NOMO-1 treated with dmso at 0.1 percent for 144 hours (cell line): ENCODE results near the gene HEY2.

Source experiments
- DNase-seq: peaks from one replicate; lab custom pipeline; 2025; ENCODE audit not compliant: unreplicated experiment; lab: John Stamatoyannopoulos, UW

HEY2 gene

DNA sequence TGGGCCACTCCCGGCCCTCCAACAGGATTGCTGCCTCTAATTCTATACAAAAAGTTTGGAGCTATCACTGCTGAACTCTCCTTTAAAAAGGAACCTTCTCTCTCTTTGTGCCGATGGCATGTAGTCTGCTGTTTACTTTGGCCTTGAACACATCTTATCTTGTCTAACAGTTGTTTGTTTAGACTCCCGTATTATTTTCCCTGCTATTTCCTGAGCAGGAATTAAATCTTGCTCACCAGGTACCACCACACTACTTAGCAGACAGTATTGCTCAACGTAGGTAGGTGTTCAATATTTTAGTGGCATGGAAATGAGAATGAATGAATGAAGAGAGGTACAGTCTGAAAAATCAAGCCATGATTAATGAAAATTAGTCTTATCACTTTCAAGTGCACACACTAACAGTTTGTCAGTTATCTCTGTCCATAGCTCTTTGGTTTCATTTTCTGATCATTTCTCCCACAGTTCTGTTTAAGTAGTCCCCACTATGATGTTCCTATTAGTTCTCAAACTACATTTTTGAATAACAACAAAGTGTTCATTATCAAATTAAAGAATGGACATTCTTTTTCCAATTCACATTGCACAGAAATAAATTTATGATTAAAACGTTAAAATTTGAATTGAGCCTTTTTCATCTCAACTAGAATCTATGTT is 6.8 kb upstream of the HEY2 start:
- DNase-seq = no peak

DNA sequence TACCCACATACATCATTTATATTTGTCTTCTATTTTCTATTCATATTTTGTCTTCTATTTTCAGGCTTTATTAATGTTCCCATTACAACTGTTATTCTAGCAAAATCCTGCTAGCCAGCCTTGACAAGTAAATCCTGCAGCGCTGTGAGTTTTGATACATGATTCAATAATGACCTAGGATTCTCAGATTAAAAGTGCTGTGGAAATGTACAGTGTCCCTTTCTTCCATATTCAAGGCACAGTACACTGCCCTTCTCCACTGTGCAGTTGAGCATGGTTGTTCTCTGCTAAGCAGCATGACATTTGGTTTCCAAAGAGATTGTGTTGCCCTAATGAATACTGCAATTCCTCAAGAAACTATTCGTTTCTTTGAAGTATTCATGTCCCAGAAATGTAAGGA is 5.8 kb upstream of the HEY2 start:
- no peak for DNase-seq

DNA sequence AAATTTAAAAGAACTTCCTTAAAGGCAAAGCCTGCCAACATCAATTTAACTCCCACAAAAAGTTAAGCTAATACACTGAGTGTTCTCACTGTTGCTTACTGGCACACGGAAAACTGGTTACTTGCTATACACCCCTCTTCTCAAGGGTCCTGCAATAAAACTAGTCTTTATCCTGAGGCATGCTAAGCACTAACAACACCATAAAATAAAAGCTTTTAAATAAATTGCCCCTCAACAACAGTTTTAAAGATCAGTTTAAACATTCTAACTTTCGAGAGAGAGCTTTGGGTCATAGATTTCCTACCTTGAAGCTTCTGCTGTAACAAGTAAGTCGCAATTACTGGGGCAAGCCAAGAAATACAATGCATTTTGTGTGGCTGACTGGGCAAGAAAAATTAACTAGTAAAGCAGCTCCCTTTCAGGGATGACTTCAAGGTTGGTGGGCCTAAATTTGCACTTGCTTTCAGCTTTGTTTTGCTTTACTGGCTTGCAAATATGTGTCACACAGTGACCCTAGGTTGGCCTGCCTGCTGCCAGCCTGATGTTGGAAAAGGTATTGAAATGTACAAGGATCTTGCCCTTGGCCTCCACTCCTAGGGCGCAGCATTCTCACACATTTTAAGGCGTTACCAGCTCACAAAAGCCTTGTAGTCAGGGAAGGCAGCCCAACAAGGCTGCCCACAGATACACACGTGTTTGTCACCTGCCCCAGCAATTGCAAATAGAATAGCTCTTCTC is 4.0 kb upstream of the HEY2 start:
- DNase-seq = no peak

DNA sequence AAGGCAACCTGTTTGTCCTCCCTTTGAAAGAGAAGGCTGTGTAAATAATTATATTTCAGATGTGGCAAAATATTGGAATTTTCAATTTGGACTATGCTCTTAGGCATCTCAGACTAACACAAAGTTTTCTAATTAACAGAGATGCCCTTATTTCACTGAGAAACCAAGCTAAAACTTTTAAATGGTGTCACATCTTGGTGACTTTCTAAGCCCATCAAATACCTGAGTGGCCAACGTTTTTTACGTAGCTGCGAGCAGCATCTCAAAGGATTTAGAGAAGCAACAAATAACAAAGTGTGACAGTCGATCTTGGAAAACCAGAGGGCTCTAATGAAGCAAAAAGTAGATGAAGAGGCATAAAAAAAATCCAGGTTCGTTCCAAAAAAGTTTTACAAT is 3.4 kb upstream of the HEY2 start:
- DNase-seq = no peak

DNA sequence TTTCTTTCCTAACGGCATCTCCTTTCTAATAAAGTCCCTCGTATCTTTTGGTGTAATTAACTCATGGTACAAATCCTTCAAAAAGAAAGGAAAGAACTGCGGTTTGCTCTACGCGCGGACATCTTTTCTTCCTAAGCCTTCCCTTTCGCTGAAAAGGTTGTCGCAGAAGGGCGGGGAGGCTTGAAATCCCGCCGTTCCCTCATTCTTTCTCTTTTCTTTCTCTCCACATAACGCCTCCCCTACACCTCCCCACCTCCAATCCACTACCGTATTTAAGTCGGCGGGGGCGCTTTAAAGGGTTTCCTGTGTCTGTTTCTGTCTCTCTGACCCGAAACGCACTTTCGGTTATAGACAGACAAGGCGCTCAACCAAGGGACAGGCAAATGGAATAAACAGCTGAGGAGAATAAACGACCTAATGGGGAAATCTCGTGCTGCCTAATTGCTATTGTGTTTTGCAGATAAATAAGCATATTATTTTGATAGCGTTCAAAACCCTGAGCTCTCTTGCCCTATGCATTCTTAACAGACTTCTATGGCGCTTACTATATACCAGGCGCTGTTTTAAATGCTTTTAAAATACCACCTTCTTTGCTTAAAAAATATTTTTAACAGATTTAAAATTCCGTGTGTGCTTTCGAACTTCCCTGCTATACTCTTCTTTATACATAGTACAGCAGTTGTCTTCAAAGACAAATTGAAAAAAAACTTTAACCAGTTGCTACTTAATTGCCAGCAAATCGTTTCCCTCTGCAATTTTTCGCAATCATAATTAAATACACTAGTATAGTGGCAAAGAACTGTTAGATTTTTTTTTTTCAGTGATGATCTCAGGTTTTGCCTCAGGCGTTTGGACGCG is 2.5 kb upstream of the HEY2 start:
- DNase-seq = no peak

DNA sequence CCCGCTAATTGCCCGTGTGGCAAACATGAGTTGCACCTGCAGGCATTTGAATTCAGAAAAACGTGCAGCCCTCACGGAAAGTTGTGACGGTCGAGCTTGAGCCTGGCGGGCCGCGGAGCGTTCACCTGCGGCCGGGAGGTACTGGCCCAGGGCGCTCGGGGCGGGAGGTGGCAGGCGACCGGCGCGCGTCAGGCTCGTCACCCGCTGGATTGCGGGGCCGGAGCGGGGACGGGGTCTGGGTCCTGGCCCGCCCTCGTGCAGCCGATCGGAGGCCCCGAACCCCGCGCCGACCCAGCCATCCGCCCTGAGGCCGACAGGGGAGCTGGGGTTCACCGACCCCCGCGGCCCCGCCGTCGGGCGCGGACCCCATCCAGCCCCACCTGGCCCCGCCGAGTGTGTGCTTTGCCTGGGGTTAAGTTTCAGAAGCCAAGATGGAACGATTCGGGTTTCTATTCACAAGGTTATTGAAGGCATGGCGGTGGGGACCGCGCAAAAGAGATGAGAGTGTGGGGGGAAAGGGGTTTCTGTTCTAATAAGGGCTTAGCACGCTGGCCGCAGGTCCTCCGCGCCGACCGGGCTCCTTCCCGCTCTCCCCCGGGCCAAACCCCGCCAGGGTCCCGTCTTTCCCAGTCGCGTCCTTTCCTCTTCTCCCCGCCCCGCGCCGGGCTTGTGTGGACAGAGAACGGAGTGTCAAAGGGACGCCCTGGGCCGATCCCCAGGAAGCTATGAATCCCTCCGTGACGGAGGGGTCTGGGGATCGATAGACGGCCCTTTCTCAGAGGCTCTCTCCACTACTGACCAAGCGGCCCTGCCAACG is 1.6 kb upstream of the HEY2 start:
- DNase-seq = no peak

DNA sequence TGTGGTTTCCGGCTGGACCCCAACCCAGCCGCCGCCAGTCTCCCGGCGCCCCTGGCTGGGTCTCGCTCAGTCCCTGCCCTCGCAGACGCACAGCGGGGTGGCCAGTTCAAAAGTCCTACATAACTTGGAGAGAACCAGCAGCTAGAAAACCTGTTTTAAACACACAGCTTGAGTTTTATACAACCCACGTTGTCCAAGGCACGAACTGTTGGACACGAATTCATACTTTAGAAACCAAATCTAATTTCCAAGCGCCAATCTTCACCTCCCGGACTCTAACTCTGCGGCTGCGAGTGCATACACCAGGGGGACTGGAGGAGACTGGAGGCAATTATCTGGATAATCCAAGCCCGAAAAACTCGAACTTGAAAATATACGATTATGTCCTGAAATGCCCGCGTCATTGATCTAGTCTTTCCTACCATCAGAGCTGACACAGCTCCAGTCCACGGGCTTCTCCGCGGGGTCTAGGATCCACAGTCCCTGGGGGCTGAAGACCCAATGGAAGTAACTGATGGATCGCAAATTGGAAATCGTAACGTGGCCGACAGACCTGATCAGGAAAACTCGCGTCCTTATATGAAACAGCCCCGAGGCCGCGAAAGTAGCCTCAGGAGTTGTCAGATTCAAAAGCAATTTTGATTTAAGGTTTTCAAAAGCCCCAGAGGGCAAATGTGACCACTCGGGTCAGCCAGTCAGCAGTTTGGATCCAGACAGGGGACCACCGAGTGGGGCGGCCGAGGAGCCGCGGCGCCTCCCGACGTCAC is 843 bp upstream of the HEY2 start:
- DNase-seq = no peak

DNA sequence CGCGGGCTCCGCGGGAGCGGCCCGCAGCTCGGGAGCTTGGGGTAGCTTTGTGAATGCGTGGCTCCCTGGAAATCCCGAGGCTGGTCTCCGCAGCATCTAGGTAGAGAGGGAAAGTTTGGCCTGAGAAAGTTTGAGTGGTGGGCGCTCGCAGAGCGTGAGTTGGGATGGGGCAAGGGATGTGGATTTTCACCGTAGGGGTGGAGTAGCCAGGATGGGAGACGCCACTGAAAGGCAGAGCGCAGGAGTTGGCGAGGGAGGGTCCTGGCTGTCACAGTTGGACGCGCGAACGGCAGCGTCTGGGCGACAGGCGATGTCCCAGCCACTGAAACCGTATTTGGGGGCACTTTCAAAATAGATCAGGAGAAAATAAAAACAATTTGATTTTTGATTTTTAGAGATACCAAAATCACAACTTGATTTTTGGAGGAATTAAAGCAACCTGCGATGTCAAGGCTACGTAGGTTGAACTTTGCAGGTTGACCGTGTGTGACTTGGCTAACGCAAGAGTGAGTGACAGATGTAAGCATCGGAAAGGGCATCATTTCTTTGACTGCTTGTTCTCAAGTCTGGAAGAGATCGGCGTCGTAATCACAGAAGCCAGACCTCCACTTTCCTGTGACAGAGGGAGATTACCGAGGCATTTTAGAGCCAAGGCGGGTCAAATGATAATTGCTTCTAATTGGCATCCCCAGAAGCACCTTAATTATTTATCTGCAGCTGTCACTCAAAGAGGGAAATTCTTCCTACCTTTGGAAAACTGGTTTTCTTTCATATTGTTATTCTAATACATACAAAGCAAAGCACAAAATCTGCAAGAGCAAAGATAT is 646 bp downstream of the HEY2 start:
- no peak for DNase-seq

DNA sequence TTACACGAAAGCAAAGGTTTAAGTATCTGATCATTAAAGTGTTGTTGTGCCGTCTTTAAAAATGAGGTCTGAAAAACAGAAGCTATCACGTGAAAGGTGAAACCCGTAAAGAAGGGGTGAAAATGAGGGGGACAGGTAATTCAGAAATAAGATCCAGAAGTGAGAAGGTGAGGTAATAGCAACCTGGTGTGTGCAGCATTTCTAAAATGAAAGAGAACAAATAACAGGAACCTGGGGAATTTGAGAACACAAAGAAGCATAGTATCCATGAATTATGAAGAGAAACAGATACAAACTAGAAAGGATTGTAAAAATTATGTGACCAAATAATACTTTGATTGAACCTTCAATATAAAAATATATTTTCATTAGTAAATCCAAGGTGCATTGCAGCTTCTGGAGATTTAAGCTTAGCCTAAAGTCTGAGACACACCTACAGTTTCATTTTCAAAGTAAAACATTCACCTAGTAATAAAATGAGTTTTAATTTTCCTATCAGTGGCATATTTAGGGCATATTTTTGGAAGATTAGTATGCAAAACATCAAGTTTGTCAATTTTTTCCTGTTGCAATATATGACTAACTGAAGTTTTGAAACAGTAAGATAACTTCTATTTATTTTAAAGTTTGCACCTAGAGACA is 1.4 kb downstream of the HEY2 start:
- DNase-seq = no peak

DNA sequence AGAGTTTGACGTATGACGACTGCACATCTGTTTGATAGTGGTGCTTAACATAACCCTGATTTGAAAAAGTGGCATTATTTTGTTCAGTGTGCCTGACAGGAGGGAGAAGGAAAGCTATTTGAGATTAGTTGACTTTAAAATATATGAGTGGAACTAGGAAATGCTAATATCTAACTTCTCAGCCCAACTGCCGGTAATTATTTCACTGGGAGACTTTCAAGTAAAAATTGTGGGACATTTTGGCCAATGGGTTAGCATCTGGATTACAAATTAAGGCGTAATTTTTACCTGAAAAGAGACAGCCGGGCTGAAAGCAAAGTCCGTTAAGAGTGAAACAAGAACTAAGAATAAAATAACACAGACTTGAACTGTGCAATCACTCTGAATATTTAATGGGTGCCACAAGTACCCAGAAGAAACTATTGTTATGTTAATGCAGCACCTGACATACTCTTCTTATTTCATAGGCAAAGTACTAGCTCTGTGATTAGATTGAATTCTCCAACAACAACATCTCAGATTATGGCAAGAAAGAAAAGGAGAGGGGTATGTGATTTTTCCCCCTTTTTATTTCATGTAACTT is 2.0 kb downstream of the HEY2 start:
- DNase-seq = no peak

DNA sequence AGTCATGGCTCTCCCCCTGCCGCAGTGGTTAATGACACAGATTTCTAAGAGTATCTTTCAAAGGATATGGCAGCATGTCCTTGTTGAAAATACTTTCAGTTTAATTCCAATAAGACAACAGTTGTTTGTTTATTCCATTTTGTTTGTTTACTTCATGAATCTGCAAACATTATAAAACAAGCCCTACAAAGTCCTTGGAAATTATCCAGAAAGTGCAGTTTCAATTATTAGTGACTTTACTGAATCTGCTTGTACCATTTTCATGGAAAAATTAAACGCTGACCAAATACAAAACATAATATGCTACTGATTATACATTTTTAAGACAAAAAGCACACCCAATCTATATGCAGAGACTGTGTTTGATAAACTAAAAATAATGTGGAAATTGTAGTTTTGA is 3.3 kb downstream of the HEY2 start:
- DNase-seq = no peak

DNA sequence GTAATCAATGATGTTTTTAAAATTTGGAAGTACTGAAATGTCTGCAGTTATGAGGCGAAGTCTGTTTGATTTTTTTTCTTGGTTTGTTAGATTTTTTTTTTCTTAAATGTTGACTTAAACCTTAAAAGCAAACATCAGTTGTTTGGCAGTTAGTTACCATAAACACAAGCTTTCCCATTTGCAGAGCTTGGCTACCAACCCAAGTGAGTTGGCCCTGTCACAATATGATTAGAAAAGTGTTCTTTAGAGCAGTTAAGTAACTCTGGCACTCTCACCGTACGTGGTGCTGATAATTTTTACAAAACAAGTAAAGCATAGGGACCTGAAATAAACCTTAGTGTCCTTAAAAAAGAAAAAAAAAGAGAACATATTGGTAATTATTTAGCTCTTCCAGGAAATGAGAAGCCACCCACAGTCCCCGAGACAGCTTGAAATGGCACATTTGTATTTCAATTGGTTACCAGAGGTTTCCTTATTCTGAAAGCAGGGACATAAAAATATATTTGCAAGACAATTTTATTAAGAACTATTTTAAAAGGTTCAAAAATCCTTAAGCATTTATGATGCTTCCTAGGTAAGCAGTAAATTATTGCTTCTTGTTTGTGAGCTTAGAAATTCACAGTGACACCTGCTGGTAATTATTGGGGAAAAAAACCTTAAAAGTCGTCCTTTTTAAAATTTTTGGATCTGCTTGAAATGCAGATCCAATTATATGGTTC is 3.9 kb downstream of the HEY2 start:
- DNase-seq = no peak

DNA sequence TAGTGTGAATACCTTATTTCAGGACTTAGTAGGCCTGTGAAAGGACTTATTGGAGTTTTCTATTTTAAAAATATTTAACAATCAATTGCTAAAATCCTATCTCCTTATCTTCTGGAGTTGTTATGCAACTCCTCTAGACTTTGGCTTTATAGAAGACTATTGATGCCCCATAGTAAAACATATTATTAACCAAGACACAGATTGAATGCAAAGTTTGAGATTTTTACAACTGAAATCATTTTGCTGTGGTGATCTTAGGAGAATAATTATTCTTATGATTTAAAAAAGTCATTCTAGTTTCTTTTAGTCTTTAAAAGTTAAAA is 4.5 kb downstream of the HEY2 start:
- no peak for DNase-seq

DNA sequence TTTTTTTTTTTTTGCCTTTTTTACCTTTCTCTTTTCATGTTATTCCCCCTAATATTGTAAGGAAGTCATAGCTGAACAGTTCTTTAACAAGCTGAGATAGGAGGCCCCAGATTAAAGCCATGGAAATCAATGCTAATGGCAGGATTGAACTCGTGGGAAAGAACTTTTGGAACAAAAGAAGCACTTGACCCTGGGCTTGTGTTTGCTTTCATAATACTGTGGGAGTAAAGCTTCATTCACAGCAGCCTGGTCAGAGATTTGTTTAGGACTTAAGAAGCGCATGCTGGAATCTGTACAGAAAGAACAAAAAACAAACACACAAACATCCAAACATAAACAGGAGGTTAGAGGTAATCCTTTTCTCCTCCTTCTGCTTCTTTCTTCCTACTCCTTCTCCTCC is 5.1 kb downstream of the HEY2 start:
- DNase-seq = no peak

DNA sequence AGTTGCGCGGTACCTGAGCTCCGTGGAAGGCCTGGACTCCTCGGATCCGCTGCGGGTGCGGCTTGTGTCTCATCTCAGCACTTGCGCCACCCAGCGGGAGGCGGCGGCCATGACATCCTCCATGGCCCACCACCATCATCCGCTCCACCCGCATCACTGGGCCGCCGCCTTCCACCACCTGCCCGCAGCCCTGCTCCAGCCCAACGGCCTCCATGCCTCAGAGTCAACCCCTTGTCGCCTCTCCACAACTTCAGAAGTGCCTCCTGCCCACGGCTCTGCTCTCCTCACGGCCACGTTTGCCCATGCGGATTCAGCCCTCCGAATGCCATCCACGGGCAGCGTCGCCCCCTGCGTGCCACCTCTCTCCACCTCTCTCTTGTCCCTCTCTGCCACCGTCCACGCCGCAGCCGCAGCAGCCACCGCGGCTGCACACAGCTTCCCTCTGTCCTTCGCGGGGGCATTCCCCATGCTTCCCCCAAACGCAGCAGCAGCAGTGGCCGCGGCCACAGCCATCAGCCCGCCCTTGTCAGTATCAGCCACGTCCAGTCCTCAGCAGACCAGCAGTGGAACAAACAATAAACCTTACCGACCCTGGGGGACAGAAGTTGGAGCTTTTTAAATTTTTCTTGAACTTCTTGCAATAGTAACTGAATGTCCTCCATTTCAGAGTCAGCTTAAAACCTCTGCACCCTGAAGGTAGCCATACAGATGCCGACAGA is 9.9 kb downstream of the HEY2 start:
- no peak for DNase-seq

DNA sequence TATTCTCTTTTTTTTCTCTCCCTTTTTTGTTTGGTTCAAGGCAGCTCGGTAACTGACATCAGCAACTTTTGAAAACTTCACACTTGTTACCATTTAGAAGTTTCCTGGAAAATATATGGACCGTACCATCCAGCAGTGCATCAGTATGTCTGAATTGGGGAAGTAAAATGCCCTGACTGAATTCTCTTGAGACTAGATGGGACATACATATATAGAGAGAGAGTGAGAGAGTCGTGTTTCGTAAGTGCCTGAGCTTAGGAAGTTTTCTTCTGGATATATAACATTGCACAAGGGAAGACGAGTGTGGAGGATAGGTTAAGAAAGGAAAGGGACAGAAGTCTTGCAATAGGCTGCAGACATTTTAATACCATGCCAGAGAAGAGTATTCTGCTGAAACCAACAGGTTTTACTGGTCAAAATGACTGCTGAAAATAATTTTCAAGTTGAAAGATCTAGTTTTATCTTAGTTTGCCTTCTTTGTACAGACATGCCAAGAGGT is 10.6 kb downstream of the HEY2 start:
- DNase-seq = no peak

DNA sequence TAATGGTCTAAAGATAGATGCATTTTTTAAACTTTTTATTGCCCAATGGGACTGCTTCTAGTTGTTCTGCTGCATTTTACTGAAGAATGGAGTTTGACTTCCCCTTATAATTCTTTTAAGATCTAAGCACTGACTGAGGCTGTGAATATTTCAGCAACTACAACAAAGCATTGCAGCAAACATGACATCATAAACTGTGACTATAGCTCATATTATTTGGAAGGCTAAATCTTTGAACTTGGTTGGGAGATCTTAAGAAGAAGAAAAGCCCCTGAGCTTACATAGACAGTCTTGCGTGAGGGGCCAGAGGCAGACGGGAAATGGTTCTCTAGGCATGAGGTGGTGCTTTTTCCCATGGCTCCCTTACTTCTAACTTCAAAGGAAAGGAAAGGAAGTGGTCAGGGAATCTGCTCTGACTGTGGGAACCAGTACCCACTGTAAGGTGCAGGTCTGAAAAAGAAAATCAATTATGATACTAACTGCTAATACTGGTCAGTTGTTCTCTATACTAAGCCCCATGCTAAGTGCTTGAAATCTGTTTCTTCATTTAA is 14.8 kb downstream of the HEY2 start:
- no peak for DNase-seq
